Right hindlimb (tissue), 1 donor: ENCODE data around the gene CDKN2AIPNL.

Source experiments
- DNase-seq: peaks from one replicate; pipeline ENCODE4 v3.0.0-alpha.2; 2018

CDKN2AIPNL gene, protein sequence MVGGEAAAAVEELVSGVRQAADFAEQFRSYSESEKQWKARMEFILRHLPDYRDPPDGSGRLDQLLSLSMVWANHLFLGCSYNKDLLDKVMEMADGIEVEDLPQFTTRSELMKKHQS

DNA sequence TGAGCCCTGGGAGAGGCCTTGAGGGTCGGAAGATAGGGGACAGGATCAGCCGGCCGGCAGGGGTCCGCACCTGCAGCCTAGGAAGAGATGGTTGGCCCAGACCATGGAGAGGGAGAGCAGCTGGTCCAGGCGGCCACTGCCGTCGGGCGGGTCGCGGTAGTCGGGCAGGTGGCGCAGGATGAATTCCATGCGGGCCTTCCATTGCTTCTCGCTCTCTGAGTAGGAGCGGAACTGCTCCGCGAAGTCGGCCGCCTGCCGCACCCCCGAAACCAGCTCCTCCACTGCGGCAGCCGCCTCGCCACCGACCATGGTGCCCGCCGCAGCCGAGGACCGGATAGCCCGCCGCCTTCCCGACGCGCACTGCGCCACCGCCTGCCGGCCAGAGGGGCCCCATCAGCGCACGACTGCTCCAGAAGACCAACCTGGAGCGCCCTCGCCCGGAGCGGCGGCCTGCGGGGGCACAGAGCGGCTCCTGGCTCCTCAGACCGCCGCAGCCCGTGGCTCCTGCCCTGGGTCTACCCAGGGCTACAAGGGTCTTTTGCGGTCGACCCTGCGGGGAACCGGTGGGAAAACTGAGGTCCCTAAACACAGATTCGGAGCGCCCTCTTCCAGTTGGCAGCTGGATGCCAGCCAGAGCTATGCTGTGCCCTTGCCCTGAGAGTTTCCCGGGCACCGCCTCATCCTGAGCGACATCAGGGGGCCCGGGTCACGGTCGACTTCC lies at the start of gene CDKN2AIPNL:
Gene CDKN2AIPNL (minus strand): TSS at position 336 of the 721 bp plus-strand sequence. CDS start 27 bp downstream, at position 309.
- peak; percentile 93 for DNase-seq

DNA sequence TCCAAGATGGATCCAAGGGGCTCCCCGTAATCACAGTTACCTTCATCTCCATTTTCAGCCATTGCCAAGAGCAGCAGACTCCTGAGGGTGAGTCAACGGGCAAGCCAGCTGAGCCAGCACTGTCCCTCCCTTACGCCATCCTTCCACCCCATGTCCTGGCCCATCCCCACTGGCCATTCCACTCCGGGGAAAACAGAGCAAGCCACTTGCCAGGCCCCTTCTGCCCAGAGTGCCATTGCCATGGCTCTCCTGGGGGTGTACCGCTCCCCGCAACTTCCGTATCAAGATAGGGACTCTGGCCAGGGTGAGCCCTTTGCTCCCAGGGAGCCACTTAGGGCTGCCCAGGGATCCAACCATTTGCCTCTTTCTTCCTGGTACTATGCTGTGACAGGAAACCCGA lies 48.9 kb upstream of the CDKN2AIPNL start:
- DNase-seq: no peak

DNA sequence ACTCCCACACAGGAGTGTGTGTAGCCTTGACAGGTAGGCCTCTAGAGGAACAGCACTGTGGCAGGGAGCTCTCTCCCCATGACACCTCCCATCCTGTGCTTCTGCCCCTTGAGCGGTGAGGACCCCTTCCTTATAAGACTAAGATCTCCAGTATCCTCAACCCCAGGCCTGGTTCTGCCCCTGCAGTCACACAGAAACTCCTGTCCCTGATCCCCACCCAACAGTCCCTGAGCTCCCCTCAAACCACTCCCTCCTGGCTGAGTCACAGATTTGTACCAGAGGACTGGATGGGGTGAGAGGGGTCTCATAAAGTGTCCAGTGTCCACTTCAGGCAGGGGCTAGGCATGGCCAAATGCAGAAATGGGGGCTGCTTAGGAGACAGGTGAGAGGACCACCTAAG lies 47.8 kb upstream of the CDKN2AIPNL start:
- DNase-seq: no peak

DNA sequence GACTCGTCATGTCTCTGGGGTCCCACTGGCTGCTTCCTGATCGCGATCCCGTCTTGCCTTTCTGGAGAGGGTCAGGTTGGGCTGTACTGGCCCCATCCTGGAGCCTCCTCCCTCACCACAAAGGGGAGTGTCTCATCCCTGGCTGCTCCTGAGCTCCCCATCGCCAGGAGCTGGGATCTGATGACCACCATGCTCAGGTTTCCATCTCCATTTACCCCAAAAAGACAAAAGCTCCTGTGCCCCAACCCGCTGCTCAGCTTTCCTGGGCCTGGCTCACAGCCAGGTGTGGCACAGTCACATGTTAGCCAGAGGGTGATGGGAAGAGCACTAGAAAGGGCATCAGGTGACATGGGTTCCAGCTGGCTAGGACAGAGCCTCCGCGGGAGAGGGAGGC lies 47.3 kb upstream of the CDKN2AIPNL start:
- DNase-seq: no peak

DNA sequence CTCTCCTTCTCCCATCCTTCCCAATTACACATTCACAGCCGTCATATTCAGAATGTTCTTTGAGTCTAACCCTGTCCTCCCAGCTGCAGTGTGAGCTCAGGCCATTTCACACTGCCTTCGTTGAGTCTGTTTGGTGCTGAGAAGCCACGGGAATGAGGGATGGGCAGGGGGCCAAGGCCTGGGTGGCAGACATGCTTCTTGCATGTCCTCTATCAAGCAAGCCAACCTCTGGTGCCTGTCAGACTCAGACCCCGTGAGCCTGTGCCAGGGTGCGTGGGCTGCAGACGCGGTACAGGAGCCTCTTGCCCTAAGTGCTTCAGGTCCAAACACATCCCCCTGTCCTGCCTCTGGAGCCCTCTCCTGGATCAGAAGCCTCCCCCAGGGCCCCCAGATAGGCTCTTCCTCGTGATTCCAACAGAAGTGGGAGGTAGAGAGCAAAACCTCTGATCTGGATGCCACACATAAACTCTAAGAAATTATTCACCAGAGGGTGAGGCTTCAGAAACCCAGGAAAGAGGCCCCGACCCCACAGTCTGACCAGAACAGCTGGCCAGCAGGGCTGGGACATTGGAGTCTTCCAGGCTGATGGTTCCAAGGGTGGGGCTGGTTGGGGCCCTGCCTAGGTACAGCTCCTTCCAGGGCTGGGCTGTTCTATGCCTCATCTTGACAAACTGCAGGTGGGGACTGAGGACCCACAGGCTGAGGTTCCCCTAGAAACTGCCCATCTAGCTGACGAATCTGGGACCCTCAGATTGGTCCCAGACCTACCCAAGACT lies 46.7 kb upstream of the CDKN2AIPNL start:
- peak; percentile 45 for DNase-seq

DNA sequence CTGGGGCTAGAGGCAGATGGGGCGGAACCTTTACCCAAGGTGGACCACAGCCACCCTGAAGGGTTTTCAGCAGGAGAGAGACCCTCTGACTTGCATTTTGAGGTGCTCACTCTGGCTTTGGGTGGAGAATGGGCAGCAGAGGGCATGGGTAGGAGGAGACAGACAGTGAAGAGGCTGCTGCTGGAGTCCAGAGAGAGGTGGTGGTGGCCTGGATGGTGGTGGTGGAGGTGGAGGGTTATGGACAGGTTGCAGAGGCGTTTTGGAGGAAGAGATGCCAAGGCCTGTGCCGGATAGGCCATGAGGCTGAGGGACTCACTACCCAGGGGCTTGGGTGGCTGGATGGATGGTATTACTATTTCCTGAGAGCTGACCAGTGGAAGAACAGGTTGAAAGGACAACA lies 46.1 kb upstream of the CDKN2AIPNL start:
- DNase-seq: no peak

DNA sequence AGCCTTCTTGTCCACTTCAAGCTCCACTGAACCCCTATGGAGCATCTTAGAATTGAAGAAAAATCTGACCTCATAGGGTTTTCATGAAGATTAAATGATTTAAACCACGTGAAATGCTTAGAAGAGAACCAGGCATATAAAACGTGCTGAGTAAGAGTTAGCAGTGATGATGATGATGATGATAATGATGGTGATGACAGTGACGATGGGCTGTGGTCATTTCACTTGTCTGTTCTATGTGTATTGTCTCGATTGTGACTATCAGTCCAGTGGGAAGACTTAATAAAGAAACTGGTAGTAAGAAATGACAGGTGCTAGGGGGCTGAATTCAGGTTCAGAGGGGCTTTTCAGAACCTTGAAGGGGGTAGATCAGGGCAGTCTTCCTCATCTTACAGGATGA lies 45.1 kb upstream of the CDKN2AIPNL start:
- no peak for DNase-seq

DNA sequence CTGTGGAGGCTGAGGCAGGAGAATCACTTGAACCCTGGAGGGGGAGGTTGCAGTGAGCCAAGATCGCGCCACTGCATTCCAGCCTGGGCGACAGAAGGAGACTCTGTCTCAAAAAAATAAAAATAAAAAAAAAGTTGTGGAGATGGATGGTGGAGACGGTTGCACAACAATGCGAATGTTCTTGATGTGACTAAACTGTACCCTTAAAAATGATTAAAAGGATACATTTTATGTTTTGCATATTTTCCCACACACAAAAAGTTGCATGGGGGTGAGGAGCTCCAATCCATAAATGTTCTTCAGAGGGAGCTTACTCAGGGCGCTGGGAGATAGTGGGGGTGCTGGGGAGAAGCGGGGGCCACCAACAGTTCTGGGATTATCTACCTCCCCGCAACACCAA lies 43.8 kb upstream of the CDKN2AIPNL start:
- DNase-seq: no peak

DNA sequence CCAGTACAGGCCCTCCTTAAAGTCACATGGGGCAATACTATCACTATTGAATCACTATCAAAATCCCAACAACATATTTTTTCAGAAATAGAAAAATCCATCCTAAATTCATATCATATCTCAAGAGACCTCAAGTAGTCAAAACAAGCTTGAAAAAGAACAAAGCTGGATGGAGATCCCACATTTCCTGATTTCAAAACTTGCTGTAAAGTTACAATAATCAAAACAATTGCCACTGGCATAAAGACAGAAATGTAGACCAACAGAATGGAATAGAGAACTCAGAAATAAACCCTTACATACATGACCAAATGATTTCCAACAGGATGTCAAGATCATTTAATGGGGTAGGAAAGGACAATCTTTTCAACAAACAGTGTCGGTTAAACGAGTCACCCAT lies 41.3 kb upstream of the CDKN2AIPNL start:
- DNase-seq: no peak

DNA sequence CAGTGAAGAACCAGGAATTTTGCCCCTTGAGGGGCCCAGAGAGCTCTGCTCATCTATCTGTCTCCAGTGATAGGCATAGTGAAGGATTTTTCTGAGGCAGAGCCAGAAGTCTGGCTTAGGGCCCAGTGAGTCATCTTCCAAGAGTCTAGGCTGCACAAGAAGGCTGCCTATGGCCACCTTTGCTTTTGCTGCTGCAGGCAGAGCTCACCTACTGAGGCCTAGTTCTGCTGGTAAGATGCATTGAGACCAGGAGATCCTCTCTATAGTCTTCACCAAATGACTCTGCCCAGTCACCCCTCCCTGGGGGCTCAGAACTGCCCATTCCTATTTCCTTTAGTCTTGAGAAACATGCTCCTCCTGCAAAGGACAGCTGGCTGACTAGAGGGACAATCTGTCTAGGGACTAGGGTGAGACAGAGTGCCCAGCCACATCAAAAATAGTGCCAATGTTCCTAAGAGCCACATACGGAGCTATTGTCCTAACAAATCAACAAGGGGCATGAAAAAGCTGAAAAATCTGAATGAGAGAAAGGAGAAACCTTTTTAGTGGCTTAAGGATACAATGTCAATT lies 40.3 kb upstream of the CDKN2AIPNL start:
- DNase-seq: no peak

DNA sequence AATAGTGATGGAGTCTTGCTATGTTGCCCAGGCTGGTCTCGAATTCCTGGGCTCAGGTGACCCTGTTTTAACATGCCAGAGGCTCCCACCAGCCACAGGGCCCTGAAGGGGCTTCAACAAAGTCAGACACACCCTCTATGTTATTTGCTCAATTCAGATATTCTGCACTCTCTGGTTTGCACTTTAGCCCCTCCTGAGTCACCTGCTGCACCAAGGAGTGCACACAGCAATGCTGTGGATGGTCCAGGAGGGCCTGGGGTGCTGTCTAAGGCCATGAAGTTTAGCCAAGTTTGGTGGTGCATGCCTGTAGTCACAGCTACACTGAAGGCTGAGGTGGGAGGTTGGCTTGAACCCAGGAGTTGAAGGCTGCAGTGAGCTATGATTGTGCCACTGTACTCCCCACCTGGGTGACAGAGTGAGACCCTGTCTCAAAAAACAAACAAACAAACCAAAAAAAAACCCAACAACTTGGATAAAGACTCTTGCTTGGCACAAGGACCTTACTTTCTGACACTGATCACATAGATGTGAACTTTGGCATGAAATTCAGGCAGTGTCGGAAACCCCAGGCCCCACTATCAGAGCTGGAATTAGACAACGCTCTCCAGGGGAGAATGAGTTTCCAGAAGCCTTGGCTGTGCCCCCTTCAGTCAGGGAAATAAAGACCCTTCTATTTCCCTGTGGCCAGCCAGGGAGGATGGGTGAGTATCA lies 39.7 kb upstream of the CDKN2AIPNL start:
- DNase-seq: no peak

DNA sequence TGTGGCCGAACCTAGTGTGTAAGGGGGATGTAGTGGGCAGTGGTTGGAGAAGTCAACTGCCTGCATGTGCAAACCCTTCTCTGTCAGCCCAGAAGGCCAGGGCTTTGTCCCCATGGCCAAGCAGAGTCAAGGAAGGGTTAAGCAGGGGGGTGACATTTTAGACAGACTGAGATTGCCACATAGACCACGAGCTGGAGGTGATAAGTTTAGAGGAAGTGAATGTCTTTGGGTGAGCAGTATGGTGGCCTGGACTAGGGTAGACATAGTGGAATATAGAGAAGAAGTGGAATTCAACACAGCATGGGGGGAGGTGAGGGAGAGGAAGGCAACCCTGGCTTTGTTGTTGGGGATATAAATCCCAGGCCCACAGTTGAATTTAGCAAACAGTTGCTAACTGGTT lies 38.7 kb upstream of the CDKN2AIPNL start:
- DNase-seq: no peak

DNA sequence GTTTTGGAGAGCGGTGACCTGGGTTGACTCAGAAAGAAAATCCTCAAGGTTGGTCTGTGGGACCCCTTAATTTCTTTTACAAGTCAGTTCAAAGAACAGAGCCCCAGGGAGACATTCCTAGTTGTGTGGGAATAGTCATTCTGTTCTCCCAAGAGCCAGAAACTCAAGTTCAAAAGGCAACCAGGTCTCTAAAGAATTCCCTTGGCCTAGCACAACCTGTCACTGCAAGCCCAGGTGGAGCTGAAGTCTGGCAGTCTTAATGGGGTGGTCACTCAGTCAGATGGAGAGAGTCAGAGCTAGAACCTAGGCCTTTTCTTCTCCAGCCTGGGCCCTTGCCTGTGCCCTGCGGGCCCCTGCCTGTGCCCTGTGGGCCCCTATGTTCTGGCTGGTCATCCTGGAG lies 37.5 kb upstream of the CDKN2AIPNL start:
- no peak for DNase-seq

DNA sequence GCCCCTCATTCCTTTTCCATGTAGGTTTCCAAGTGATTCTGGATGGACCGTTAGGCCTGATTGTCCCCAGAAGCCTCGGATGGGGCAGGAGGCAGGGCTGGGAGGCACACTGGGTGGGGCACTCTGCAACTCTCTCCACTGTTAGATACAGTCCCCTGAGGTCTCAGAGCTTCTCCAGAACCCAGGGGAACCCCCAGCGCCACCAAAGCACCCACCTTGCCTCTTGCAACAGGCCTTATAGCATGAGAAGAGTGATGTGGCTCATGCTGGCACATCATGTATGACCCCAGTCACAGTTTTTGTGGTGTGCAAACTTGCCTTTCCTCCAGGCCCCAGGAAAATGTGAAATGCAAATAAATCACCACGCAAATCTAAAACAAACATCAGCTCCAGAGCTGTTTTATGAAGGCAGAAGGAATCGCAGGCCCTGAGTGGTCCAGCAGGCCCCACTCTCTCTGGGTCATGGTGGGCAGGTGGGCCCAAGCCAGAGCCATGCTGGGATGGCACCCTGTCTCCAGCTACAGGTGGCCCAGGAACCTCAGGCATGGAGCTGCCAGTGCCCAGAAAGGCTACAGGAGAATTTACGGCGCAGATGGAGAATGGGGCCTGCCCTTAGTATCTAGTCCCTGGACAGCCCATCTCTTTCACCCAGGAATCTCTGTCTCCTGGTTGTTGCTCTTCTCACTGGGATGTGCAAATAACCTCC lies 36.3 kb upstream of the CDKN2AIPNL start:
- DNase-seq: no peak

DNA sequence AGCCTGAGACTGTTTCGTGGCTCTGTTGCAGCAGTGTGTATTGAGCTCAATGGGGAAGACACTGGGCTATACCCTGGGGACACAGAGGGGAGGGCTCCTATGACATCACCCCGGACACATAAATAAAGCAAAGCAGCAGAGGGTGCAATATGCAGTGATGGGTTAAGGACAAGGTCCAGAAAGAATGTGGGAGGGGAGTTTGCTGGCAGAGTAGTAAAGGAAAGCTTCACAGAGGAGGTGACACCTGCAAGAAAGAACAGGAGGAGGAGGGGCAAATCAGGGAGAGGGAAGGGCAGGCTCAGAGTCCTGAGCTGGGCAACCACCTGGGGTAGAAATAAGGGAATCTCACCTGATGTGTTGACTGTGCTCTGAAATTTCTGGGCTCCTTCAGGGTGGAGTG lies 35.3 kb upstream of the CDKN2AIPNL start:
- DNase-seq: no peak

DNA sequence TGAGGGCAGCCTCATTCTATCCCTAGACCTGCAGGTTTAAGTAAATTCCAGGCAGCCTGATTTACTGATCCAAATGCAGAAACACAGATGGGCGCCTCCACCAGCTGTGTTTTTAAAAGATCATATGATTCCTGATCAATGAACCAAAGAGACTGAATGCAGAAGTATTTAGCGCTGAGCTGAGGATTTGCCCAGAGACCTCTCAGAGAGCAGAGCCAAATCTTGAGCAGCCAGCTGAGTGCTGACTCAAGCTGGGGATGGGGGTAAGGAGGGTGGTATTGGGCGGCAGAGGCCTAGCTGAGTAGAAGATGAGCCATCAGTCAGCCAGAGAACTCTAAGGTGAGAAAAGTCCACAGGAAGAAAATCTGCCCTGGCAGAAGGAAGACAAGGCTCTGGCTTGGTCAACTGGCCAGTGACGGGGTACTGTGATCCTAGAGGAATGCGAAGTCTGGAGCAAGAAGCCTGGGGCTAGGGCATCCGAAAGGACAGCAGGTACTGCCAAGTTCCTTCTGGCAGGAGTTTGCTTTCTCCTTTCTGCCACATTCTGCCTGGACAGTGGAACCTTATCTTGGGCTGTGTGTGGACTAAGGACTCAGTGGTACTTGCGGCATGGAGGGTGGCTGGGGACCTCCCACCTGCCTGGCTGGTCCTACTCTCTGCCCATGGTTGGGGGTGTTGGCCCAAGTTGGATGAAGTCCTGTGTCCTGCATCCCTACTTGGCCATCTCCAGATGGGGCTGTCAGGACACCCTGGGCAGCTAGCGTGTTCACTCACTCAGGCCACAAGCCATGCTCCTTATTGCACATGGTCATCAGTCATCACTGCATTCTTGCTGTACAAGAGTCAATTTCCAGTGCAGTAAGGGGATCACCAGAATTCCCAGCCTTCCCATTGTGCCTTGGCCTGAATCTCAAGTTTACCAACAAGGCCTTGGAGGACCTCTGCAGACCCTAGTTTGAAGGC lies 34.5 kb upstream of the CDKN2AIPNL start:
- DNase-seq: no peak

DNA sequence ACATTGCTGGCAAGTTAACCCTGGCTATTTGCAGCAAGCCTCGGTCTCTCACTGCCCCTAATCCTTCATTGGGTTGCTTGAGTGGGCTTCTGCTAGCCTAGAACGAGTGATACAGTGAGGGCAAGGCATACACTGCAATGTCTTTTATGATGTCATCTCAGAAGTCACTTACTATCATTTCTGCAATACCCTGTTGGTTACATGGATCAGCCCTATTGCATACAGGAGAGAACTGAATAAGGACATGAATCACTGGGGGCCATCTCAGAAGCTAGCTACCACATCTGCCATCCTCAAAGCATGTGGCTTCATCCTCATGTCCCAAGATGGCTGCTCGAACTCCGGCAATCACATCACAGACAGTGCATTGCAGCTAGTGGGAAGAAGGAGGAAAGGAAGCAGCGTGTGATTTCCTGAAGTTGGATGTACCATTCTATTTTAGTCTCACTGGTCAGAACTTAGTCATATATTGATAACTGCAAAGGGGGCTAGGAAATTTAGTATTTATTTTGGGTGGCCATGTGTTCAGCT lies 33.3 kb upstream of the CDKN2AIPNL start:
- DNase-seq: no peak

DNA sequence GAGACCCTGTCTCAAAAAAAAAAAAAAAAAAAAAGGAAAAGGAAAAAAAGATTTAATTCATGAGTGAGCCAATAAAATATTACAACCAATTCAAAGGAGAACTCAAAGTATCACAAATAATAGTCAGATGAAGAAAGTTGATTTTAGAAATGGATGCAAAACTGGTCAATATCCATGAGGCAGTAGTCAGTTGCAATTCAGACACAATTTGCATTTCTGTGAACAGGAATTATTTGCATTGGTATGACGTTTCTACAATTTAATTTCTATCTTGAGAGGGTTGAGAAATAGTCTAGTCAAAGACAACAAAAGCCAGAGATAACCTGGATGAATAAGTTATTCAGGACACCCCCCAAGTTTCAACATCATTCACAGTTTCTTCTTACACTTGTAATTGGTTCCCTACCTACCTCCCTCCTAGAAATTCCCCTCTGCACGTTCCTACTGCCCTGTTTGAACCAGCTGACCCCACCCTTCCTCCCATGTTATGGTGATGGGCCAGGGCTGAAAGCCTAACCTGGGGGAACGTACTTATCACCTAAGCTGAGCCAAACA lies 28.6 kb upstream of the CDKN2AIPNL start:
- DNase-seq: no peak

DNA sequence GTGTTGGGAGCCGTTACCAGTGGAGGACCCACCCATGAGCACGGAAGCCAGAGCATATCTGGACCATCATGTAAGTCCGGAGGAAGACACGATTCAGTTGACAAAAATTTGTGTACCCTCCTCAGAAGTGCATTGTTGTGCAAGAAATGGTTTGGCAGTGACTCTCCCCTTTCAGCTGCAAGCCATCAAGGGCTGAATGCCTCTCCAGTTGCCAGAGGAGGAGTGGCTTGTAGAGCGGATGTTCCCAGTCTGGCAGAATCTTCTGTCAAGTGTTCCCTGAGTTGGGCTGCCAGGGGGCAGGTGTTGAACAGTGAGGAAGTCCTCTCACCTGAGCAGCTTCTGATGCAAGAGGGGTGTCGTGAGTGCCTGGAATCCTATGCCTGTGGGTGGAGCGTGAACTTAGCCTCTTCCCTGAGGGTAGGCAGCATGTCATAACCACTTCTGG lies 27.6 kb upstream of the CDKN2AIPNL start:
- DNase-seq: peak; percentile 79

DNA sequence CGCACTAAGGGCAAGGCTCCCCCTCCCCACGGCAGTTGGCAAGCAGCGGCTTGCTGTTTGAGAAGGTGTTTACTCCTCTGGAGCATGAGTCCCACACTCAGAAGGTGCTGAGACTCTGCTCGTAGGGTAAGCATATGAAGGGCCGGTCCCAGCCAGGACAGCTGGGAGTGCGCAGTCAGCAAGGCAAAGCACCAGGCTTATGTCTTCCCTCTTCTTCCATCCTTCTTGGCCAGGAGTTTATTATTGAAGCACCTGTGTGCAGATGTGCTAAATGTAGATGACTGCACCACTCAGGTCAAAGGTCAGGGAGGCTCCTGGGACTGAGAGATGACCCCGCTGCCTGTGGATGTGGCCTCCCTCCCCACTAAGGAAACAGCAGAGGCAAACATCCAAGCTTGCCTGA lies 27.0 kb upstream of the CDKN2AIPNL start:
- peak; percentile 32 for DNase-seq
